ENCODE data around the gene PPP3CA.
"Not testable (repeated sequence)": the region's sequence is repeated elsewhere in the genome, so short reads cannot be mapped to it uniquely, and the experiment has no call there.

PPP3CA gene

GRCh38 chr4:101238706-101239105, 108.6 kb downstream of the PPP3CA start:
- H3K4me3 ChIP-seq (ENCODE audit: severe bottlenecking): no peak overlapping the region
- DNase-seq (ENCODE audit: low spot score) (no peak), ATAC-seq (ENCODE audit: low read depth) (peak; percentile 58; the same call in 2 of the 3 replicates)
- no peaks in the 10 kb centered on the region for H3K27me3 ChIP-seq (ENCODE audit: insufficient read depth, poor library complexity, severe bottlenecking)
- peaks cover 20% of the 10 kb centered on the region for H3K4me1 ChIP-seq (ENCODE audit: insufficient read depth, poor library complexity, severe bottlenecking)
- no peaks in the 10 kb centered on the region for H3K9me3 ChIP-seq (ENCODE audit: severe bottlenecking)
- H3K36me3 ChIP-seq (ENCODE audit: low read depth): no peaks in the 10 kb centered on the region
- H3K27ac ChIP-seq (ENCODE audit: poor library complexity, severe bottlenecking): peak overlapping the region; percentile 18
- TF ChIP-seq CTCF (IDR thresholded peaks at IDR 0.05; ENCODE audit: poor library complexity, severe bottlenecking): no peak

GRCh38 chr4:101237773-101238172, 109.6 kb downstream of the PPP3CA start:
- H3K4me1 ChIP-seq (ENCODE audit: insufficient read depth, poor library complexity, severe bottlenecking): peaks cover 22% of the 10 kb centered on the region
- H3K9me3 ChIP-seq (ENCODE audit: severe bottlenecking): no peaks in the 10 kb centered on the region
- TF ChIP-seq CTCF (IDR thresholded peaks at IDR 0.05; ENCODE audit: poor library complexity, severe bottlenecking): no peak
- DNase-seq (ENCODE audit: low spot score): no peak
- H3K27ac ChIP-seq (ENCODE audit: poor library complexity, severe bottlenecking): no peak overlapping the region
- no peaks in the 10 kb centered on the region for H3K36me3 ChIP-seq (ENCODE audit: low read depth)
- no peaks in the 10 kb centered on the region for H3K27me3 ChIP-seq (ENCODE audit: insufficient read depth, poor library complexity, severe bottlenecking)
- H3K4me3 ChIP-seq (ENCODE audit: severe bottlenecking): no peak overlapping the region
- ATAC-seq (ENCODE audit: low read depth): no peak

DNA sequence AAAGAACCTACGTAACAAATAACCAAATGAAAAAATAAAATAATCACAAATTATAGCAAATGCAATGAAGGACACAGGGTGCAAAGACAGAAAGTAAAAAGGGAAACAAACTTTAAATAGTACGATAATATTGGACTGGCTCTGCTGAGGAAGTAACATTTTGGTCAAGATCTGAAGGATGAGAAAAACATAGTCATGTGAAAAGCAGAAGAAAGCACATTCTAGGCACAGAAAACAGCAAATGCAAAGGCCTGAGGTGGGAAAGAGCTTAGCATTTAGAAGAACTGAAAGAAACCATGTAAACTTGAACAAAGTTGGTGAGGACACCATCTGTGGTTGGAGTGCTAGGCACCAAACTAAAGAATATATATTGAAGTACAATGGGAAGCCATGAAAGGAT, 111.2 kb downstream of the PPP3CA start:
- DNase-seq (ENCODE audit: low spot score) (no peak), ATAC-seq (ENCODE audit: low read depth) (no peak)
- no peaks in the 10 kb centered on the region for H3K27me3 ChIP-seq (ENCODE audit: insufficient read depth, poor library complexity, severe bottlenecking)
- no peak for TF ChIP-seq CTCF (IDR thresholded peaks at IDR 0.05; ENCODE audit: poor library complexity, severe bottlenecking)
- no peaks in the 10 kb centered on the region for H3K9me3 ChIP-seq (ENCODE audit: severe bottlenecking)
- H3K27ac ChIP-seq (ENCODE audit: poor library complexity, severe bottlenecking): no peak overlapping the region
- peaks cover 34% of the 10 kb centered on the region for H3K4me1 ChIP-seq (ENCODE audit: insufficient read depth, poor library complexity, severe bottlenecking)
- no peak overlapping the region for H3K4me3 ChIP-seq (ENCODE audit: severe bottlenecking)
- no peaks in the 10 kb centered on the region for H3K36me3 ChIP-seq (ENCODE audit: low read depth)

DNA sequence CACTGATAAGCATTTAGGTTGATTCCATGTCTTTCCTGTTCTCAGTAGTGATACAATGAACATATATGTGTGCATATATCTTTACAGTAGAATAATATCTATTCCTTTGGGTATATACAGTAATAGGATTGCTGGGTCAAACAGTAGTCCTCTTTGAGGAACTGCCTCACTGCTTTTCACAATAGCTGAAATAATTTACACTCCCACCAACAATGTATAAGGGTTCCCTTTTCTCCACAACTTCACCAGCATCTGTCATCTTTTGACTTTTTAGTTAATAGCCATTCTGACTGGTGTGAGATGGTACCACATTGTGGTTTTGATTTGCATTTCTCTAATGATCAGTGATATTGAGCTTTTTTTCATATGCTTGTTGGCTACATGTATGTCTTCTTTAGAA, 113.2 kb downstream of the PPP3CA start:
- not testable (repeated sequence) for H3K27ac ChIP-seq (ENCODE audit: poor library complexity, severe bottlenecking); ATAC-seq (ENCODE audit: low read depth); H3K4me3 ChIP-seq (ENCODE audit: severe bottlenecking); H3K27me3 ChIP-seq (ENCODE audit: insufficient read depth, poor library complexity, severe bottlenecking); H3K9me3 ChIP-seq (ENCODE audit: severe bottlenecking); H3K36me3 ChIP-seq (ENCODE audit: low read depth); DNase-seq (ENCODE audit: low spot score)
- peaks cover 34% of the 10 kb centered on the region for H3K4me1 ChIP-seq (ENCODE audit: insufficient read depth, poor library complexity, severe bottlenecking)

GRCh38 chr4:101232074-101232776, 115.1 kb downstream of the PPP3CA start:
- DNase-seq (ENCODE audit: low spot score): peak; percentile 68
- peaks cover 24% of the 10 kb centered on the region for H3K4me1 ChIP-seq (ENCODE audit: insufficient read depth, poor library complexity, severe bottlenecking)
- peak overlapping the region; percentile 39 for H3K27ac ChIP-seq (ENCODE audit: poor library complexity, severe bottlenecking)
- no peak overlapping the region for H3K4me3 ChIP-seq (ENCODE audit: severe bottlenecking)
- peak; percentile 98 for ATAC-seq (ENCODE audit: low read depth)
- no peaks in the 10 kb centered on the region for H3K27me3 ChIP-seq (ENCODE audit: insufficient read depth, poor library complexity, severe bottlenecking)
- H3K36me3 ChIP-seq (ENCODE audit: low read depth): peaks cover 4% of the 10 kb centered on the region; the same call in 1 of the 2 replicates
- peak; percentile 8 for TF ChIP-seq CTCF (IDR thresholded peaks at IDR 0.05; ENCODE audit: poor library complexity, severe bottlenecking)
- H3K9me3 ChIP-seq (ENCODE audit: severe bottlenecking): no peaks in the 10 kb centered on the region

All from RWPE2 (cell line).